Globus pallidus (tissue), 1 donor: ENCODE data around the gene LAMB3.
A peak's percentile ranks its signal among the peaks of the same experiment; 100 is the strongest.

Experiments
- DNase-seq: peaks from one replicate; pipeline ENCODE4 v3.0.0-alpha.2; 2015; ENCODE audit warnings: low spot score

LAMB3 gene

GRCh38 chr1:209633335-209633997 lies 18.8 kb downstream of the LAMB3 start:
- DNase-seq, result no peak

- peak; percentile 48 for DNase-seq
Measured at GRCh38 chr1:209630383-209631225, 21.6 kb downstream of the LAMB3 start.

DNA sequence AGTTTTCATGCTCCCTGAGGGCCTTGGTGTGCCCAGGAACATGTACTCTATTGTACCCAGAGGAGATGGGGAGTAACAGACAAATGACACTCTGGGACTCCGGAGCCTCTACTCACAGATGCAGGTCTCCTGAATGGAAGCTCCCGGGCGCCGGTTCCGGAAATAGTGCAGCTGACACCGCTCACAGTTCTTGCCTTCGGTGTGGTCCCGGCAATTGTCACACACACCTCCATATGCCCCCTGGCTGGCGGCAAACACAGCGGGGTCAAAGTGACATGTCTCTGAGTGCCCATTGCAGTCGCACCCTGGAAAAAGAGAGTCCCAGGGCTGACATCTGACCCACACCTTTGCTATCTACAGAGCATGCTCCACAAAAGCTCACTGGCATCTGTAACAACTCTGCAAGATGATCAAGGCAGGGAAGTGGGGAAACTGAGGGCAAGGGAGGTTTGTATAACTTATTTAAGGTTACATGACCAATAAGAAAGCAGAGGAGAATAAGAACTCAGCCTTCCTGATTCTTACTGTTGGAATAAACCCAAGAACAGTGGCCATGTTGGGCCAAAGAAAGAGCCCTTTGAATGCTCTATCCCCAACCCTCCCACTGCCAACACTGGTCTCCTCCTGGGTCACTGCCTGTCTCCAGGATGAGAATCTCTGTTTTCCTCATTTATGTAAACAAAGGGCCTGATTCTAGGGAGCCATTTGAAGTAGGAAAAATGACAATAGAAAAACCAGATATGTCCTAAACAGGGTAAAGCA lies 22.4 kb downstream of the LAMB3 start:
- DNase-seq, result peak; percentile 87

GRCh38 chr1:209628618-209629299 lies 23.5 kb downstream of the LAMB3 start:
- no peak for DNase-seq

GRCh38 chr1:209627732-209628196 lies 24.5 kb downstream of the LAMB3 start:
- DNase-seq, result peak; percentile 78

DNA sequence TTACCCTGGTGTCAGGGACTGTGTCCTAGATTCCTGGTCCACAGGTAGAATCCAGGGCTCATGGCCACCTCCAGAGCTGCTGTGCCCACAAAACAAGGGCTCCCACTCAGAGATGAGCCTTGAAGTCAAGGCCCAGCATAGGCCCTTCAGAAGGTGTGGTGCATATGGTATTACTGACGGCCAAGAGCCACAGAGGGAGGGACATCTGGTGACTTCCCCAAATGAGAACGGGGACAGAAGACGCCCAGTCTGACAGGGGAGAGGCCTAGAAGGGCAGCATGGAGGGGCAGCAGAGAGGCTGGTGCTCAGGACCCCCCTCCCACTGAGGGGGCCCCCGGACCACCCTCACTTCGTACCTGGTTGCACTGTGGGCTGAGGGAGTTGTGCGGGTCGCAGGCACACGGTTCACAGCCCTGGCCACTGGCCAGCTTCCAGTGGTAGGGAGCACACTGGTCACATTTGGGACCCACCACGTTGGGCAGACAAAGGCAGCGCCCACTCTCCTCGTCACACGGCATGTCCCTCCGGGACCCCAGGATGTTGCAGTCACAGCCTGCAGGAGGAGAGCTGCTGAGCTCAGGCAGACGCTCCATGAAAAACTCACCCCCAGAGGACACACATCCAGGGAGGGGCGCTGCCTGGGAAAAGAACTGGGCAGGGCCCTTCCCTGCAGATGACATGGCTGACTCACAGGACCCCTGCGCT lies 25.0 kb downstream of the LAMB3 start:
- no peak for DNase-seq

DNA sequence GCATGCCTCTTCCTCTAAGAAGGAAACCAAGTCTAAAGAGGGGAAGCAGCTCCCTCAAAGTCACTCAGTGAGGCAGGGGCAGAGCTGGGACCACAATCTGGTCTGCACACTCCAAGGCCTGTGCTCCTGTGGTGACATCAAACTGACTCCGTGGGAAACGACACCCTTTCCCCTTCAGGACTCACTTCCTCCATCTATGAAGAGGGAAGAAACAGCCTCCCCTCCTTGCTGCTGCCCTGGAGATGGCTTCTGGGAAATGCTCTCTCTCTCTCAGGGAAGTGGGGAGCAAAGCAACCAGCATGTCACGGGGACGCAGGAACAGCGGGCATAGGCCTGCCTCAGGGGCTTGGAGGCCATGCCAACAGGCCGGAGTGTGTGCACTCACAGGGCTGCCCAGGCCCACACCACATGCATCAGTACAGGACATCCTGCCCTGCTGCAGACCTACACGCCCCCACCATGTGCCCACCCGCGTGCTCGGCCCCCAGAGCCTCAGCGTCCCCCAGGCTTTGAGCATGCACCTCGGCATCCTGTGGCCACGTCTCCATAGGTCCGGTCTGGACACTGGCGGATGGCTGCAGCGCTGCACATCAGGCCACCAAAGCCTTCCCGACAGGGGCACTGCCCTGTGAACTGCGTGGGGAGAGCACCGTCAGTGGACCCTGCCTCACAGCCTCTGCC lies 25.7 kb downstream of the LAMB3 start:
- DNase-seq, result no peak

DNA sequence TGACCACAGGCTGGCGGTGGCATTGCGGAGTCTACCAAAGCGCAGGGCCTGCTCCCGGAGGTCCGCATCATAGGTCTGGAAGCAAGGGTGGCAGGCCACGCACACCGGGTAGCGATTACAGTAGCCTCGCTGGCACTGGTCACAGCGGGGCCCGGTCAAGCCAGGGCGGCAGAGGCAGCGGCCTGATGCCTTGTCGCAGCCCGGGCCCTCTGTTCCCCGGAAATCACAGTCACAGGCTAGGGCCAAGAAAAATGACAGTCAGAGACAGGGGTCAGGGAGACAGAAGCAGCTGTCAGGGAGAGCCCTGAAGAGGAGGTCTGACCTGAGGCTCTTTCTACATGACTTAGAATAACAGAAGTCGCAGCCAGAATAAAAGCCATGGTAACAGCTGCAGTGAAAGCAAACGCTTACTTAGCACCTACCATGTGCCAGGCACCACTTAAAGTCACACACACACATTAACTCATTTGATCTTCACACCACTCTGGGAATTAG lies 26.4 kb downstream of the LAMB3 start:
- no peak for DNase-seq

GRCh38 chr1:209624558-209625549 lies 27.4 kb downstream of the LAMB3 start:
- DNase-seq, result no peak

GRCh38 chr1:209622841-209623829 lies 29.1 kb downstream of the LAMB3 start:
- DNase-seq, result no peak

DNA sequence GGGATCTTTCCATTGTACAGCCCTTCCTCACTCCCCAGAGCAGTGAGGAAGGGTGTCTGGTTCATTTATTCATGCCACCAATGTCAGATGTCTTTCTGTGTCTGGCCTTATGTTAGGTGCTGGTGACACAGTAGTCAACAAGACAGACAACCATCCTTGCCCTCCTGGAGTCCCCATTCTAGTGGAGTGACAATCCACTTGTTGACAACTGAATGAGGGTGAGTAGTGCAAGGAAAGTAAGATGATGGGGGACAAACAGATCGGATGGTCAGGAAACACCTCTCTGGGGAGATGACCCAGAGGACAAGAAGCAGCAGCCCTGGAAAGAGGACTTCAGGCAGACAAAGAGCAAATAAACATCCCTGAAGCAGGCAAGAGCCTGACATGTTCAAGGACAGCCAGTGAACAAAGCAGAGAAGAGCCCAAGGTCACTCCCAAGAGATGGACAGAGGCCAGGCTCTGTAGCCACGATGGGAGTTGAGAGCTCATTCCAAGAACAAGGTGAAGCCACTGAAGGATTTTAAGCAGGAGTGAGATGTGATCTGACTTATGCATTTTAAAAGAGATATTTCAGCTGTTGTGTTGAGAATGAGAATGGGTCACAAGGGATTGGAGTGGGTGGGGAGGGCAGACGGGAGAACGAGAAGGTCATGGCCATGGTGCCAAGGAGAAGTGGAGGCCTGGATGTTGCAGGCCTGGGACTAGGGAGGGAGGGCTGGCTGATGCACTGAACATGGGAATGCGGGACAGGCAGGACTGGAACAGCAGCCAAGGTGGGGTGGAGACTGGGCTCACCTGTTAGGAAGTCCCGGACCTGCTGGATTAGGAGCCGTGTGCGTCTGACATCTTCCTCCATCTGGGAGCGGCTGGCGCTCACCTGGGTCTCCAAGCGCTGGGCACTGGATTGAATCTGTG lies 30.2 kb downstream of the LAMB3 start:
- DNase-seq, result no peak

GRCh38 chr1:209621286-209621685 lies 30.9 kb downstream of the LAMB3 start:
- no peak for DNase-seq

DNA sequence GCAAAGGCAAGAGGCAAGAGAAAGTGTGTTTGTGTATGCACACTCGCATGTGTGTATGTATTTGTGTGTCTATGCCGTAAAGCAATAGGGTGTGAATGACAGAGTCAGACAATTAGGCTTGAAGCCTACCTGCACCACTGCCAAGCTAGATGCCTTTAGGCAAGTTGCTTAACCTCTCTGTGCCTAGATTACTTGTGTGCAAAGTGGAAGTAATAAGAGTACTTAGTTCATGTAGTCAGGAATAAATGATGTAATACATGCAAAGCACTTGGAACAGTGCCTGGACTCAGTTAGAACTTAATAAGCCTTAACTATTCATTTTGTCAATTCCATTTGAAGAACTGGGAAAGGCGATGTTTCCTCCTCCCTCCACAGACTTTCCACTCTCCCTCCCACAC lies 31.7 kb downstream of the LAMB3 start:
- DNase-seq, result no peak

DNA sequence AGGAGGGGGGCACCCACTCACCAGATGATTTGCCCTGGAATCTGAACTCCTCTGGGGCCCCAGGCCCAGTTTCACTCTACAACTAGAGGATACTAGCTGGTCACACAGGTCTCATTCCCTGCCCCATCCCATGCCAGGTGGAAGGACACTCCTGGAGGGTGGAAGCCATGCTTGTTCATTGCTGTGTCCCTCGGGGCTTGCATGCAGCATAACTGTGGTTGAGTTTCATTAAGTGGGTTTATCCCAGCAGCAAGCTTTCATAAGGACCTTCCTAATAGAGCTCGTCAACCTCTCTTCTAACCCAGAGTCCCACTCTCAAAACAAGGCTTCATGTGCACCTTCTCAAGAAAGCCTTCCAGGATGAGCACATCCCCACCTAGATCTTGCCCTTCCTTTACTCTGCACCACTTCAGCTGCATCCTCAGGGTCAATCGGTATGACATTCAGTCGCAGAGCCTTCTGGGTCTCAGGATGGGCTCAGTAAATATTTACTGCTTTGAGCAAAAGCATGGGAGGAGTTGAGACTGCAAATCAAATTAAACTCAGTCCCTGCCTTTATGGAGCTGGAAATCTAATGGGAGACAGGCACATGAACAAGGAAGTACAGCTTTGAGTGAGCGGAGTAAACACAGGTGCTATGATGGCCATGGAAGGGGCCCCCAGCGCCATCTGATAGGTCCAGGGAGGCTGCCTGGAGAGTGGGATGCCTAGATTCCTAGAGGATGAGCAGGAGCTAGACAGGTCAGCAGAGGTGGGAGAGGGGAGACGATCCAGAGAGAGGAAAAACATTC lies 32.3 kb downstream of the LAMB3 start:
- no peak for DNase-seq

DNA sequence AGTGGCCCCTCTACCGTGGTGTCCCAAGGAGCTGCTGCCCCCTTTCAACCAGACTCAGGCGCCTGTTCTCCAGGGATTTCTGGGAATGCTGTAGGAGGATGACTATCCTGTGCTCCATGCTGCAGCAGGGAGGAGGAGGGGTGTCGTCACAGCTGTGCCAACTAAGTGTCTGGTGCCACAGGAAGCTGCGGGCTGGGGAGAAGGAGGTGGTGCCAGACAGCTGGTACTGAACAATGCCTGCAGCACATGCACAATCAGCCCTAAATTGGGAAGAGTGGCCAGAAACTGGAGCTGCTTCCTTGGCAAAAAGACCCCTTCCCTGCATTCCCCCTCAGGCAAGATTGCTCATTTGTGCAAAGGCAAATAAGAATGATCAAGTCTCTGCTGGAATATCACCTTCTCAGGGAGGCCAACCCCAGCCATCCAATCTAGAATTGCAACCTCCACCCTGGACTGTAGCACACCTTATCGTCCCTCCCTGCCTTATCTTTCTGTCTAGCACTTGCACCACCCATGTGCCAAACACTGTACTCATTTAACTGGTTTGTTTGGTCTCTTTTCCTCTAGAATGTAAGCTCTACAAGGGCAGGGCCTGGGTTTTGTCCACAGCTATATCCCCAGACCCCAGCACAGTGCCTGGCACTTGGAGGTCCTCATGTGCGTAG lies 33.3 kb downstream of the LAMB3 start:
- peak; percentile 79 for DNase-seq

DNA sequence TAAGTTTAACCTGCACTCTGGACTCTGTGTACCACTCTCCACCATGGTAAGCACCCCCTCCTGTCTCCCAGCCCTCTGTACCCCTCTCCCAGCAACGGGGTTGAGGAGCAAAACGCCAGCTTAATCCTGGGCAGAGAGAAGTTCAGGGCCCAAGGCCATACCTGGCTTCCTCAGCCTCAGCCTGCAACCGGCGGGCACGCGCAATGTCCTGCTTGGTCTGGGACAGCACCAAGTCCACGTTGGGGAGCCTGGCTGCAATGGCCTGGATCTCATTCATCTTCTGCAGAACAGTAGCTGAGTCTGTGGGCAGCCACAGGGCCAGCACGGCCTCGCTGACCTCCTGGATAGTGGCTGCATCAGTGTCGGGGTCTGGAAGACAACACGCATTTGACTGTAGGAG lies 33.9 kb downstream of the LAMB3 start:
- no peak for DNase-seq
